Choroid plexus epithelial cell (primary cell): ENCODE measurements around the gene RPTOR.

Experiments
- DNase-seq: peaks from one replicate; pipeline ENCODE4 v3.0.0-alpha.2; 2010; ENCODE audit warnings: low read depth
- H3K4me3 ChIP-seq: 2 replicates; pipeline ENCODE4 v1.5.1; 2011; ENCODE audit warnings: low read depth, mild to moderate bottlenecking, control low read depth, low read length, moderate library complexity
- CTCF ChIP-seq: conservative IDR thresholded peaks from 2 replicates; pipeline ENCODE4 v1.5.1; 2011; ENCODE audit warnings: low read depth, mild to moderate bottlenecking, control low read depth, inconsistent platforms, low read length, moderate library complexity

The RPTOR gene

GRCh38 chr17:80614332-80615047 is 69.9 kb downstream of the RPTOR start:
- no peak for DNase-seq
- no peak for TF ChIP-seq CTCF
- H3K4me3 ChIP-seq = no peak overlapping the region

- DNase-seq = no peak
- H3K4me3 ChIP-seq = no peak overlapping the region
- TF ChIP-seq CTCF = no peak
These were observed 70.7 kb downstream of the RPTOR start for GRCh38 chr17:80615376-80615775.

- DNase-seq = no peak
- no peak for TF ChIP-seq CTCF
- no peak overlapping the region for H3K4me3 ChIP-seq
These were observed 72.1 kb downstream of the RPTOR start for GRCh38 chr17:80616705-80617104.

GRCh38 chr17:80618304-80618703 is 73.7 kb downstream of the RPTOR start:
- no peak for TF ChIP-seq CTCF
- no peak for DNase-seq
- H3K4me3 ChIP-seq = no peak overlapping the region

GRCh38 chr17:80619535-80620235 is 75.0 kb downstream of the RPTOR start:
- no peak for TF ChIP-seq CTCF
- H3K4me3 ChIP-seq = no peak overlapping the region
- DNase-seq = peak; percentile 27

- TF ChIP-seq CTCF = no peak
- no peak for DNase-seq
- no peak overlapping the region for H3K4me3 ChIP-seq
These were observed 76.8 kb downstream of the RPTOR start for GRCh38 chr17:80621335-80621996.

GRCh38 chr17:80621997-80622357 is 77.3 kb downstream of the RPTOR start:
- no peak for TF ChIP-seq CTCF
- no peak overlapping the region for H3K4me3 ChIP-seq
- DNase-seq = no peak
